ENCODE measurements around the gene CHST4. TPM values are rescaled to one million over a fixed set of nuclear protein-coding genes. Genes with fewer than 3 reads are reported as not detected.
"Not testable (repeated sequence)": the region's sequence is repeated elsewhere in the genome, so short reads cannot be mapped to it uniquely, and the experiment has no call there.

CHST4 gene
- total RNA-seq, 1 donor from 2014 or later: 0.16 TPM

- ATAC-seq: no peak
Observed at GRCh38 chr16:71570144-71570543, 43.9 kb downstream of the CHST4 start.

- ATAC-seq: no peak
Observed at GRCh38 chr16:71572497-71573116, 46.4 kb downstream of the CHST4 start.

GRCh38 chr16:71573387-71574094 is 47.3 kb downstream of the CHST4 start:
- ATAC-seq: no peak

- ATAC-seq: no peak
Observed at GRCh38 chr16:71574702-71575101, 48.5 kb downstream of the CHST4 start.

GRCh38 chr16:71576971-71577370 is 50.7 kb downstream of the CHST4 start, which contains the start of gene TAT:
Gene TAT (minus strand): TSS chr16:71577092. CDS start chr16:71576415, 677 bp downstream.
- ATAC-seq: no peak

GRCh38 chr16:71582553-71582848 is 56.3 kb downstream of the CHST4 start:
- not testable (repeated sequence) for ATAC-seq

GRCh38 chr16:71584543-71585317 is 58.5 kb downstream of the CHST4 start:
- ATAC-seq: no peak

GRCh38 chr16:71585318-71585703 is 59.1 kb downstream of the CHST4 start:
- ATAC-seq: no peak

Other genes with a start within 250 kb of the CHST4 start
- gene CMTR2, start 237.0 kb upstream of the CHST4 start, total RNA-seq: 18.7 TPM
- gene CALB2, start 167.7 kb upstream of the CHST4 start, total RNA-seq: 3.2 TPM
- gene TLE7, start 84.4 kb upstream of the CHST4 start, total RNA-seq: not detected
- 3.9 TPM for gene ZNF23, start 64.2 kb upstream of the CHST4 start, total RNA-seq
- 1.9 TPM for gene ZNF19, start 37.1 kb upstream of the CHST4 start, total RNA-seq
- 0.24 TPM for gene TAT, start 50.7 kb downstream of the CHST4 start, total RNA-seq
- gene MARVELD3, start 99.8 kb downstream of the CHST4 start, total RNA-seq: 3.6 TPM
- gene PHLPP2, start 198.3 kb downstream of the CHST4 start, total RNA-seq: 0.88 TPM